DLD1 (cell line): ENCODE measurements around the gene OGG1.

ENCODE experiments used
- in situ Hi-C: cut with HindIII; loops from 2 replicates; pipeline ENCODE4 v1.10.0; 2017; ENCODE audit warnings: low sequenced_read_pairs

The OGG1 gene

GRCh38 chr3:9749645-9750555, at the start of gene OGG1:
Gene OGG1, plus strand, starts transcription at chr3:9749952. Its CDS starts 335 bp downstream, at chr3:9750287.
- in situ Hi-C loops, result no loop called here

DNA sequence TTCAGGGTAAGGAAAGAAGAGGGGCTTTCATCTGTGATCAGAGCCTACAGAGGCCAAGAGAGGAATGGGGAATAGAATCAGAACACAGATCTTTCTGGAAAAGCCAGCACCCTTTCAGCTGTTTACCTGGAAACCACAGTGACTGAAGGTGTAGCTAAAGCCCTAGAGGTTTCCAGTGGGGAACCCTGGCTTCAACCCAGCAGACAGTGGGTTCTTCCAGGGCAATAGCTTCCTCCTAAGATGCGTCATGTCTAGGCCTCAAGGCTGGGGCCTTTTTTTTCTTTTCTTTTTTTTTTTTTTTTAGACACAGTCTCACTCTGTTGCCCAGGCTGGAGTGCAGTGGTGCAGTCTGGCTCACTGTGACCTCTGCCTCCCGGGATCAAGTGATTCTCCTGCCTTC, 49.2 kb upstream of the OGG1 start:
- in situ Hi-C loops, result no loop called here

- in situ Hi-C loops, result no loop called here
Observed at GRCh38 chr3:9701006-9701405, 48.7 kb upstream of the OGG1 start.

DNA sequence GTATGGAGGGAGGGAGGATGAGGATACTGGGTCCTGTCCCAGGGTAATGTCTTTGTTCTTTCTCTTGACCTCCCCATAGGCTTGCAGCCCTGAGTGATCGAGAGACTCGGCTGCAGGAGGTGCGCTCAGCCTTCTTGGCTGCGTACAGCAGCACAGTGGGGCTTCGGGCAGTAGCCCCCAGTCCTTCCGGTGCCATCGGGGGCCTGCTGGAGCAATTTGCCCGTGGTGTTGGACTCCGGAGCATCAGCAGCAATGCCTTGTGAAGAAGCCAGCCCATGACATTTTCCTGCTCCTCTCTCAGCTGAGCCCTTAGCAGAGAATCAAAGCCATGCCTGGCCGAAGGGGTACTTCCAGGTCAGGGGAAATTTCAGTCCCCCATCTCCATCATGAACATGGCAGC, 48.0 kb upstream of the OGG1 start:
- in situ Hi-C loops, result no loop called here

DNA sequence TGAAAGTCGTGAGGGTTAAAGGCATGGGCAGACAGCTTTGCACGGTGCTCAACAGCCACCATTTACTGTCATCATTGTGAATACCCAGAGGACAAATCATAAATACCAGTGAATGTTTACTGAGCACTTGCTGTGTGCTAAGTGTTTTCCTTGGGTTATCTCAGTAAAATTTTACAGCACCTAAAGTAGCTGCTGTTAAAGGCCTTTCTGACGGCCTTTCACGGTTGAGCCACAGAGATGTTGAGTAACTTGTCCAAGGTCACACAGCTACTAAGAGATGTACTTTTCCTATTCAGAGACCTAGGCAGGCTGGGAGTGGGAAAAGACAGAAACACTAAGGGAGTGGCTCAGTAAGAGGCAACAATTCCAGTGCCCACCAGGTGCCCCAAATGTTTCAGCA, 46.5 kb upstream of the OGG1 start:
- in situ Hi-C loops, result no loop called here

DNA sequence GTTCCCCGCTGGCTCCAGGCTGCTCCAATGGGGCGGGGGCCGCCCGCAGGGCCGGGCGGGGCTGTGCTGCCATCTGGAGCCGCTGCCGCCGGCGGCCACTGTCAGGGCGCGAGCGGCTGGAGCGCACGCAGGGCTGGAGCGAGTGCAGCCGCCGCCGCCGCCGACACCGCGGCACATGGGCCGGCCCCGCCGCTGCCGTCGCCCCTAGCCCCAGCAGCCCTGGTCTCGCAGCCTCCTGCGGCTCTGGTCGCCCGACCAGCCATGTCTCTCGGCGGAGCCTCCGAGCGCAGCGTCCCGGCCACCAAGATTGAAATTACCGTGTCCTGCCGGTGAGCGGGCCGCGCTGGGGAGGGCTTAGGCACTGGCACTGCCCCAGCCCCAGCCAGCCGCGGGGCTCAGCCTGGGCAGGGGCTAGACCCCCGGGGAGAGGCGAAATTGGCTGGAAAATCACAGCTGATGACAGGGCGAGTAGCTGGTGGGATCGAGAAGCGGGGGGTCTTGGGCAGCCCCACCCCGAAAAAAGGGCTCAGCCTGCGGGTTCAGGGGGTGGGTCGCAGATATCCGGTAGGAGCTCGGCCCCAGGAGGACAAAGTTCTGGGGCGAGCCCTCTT, 45.9 kb upstream of the OGG1 start, which contains the start of gene CPNE9:
TSS of gene CPNE9 (plus strand) at position 98 of the 611 bp plus-strand sequence. CDS start at position 262, 164 bp downstream.
- in situ Hi-C loops, result no loop called here

DNA sequence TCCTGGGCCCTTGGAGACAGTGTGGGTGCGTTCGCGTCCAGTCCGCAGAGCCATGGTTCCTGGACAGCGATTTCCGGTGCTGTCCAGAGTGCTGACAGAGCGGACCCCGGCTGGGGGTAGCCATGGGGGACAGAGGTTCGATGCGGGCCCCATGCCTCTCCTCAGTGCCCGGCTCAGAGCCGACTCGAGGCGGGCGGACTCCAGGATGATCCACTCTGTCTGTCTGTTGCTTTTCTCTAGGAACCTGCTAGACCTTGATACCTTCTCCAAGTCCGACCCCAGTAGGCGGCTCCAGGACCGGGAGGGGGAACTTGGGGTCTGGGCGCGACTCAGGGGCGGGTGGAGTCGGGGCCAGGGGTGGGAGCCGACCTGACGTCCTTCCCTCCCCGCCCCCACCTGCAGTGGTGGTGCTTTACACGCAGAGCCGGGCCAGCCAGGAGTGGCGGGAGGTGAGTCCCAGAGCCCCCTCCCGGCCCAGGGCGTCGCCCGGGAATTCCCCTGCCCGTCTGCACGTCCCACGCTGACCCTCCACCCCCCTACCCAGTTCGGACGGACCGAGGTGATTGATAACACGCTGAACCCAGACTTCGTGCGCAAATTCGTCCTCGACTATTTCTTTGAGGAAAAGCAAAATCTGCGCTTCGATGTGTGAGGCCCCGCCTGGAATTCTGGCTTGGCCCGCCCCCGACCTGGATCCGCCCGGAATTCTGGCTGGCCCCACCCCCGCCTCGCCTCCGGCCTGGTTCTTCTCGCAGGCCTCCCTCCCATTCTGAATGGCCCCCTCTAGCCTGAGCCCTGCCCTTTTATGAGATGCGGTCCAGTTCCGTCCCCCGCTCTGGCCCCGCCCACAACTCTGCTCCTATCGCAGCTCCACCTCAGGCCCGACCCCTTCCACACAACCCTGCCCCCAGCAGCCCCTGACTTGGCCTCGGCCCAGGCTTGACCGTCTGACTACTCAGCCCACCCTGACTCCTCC, 45.1 kb upstream of the OGG1 start:
- in situ Hi-C loops, result no loop called here

DNA sequence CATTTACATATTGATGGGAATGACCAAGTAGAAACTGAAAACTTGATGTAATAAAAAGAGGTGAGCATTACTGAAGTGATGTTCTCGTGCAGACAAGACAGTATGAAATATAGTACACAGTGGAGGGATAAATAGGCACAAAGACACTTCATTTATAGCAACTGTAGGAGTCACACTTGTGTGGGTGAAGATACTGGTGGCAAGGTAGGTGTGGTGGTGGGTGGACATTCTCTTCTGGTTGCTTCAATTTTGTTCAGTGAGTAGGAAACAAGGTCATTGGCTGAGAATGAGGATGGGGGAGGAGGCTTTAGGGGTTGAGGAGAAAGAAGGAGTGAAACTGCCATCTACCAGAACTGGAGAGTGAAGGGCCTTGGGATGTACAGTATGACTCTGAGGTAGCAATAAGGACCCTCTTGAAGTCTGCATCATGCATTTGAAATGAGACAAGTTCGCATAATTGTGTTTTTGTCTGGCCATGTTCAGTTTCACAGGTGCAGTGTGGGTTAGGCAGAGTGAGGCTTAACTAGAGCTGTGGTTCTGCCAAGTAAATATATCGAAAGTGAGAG, 39.5 kb upstream of the OGG1 start:
- in situ Hi-C loops, result no loop called here

GRCh38 chr3:9712415-9712814, 37.3 kb upstream of the OGG1 start:
- in situ Hi-C loops, result no loop called here

GRCh38 chr3:9713142-9713541, 36.6 kb upstream of the OGG1 start:
- in situ Hi-C loops, result no loop called here

- in situ Hi-C loops, result no loop called here
Observed at GRCh38 chr3:9715136-9715535, 34.6 kb upstream of the OGG1 start.

GRCh38 chr3:9715764-9716437, 33.9 kb upstream of the OGG1 start:
- in situ Hi-C loops, result no loop called here

DNA sequence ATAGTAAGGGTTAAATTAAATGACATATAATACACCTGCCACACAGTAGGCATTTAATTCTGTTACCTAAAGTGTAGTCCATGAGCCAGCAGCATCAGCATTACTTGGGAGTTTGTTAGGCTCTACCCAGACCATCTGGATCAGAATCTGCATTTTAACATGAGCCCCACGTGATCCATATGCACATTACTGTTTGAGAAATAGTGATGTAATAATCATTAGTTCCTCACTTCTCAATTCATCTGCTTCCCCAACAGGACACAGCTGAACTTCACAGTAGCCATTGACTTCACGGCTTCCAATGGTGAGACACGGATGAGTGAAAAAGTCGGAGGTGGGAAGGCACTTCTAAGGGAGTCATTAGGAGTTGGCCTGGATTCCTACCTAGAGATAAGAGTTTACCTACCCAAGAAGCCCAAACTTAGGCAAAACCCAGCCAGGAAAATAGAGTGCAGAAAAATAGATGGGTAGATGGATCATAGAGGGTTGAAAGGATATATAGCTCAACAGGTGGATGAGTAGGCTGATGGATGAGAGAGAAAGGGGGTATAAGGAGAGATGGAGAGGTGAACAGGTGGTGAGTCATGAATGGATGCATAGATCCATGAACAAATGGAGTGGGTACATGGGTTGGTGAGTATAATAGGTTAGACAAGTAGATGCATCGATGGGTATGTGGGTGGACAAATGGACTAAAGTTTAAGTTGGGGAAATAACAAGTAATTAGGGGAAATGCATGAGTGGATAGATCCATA, 32.8 kb upstream of the OGG1 start:
- in situ Hi-C loops, result no loop called here

GRCh38 chr3:9717563-9717962, 32.2 kb upstream of the OGG1 start:
- in situ Hi-C loops, result no loop called here

DNA sequence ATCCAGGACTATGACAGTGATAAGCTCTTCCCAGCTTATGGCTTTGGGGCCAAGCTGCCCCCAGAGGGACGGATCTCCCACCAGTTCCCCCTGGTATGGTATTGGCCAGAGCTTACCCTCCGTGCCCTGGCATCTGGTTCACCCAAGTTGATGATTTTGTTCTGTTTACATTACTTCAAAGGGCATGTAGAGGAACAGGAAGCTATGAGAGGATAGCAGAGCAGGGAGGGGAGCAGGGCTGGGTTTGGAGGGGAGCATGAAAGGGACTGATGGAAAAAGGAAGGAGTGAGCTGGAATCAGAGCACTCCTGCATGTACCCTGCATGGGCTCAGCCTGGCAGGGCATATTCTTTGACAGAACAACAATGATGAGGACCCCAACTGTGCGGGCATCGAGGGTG, 31.6 kb upstream of the OGG1 start:
- in situ Hi-C loops, result no loop called here

DNA sequence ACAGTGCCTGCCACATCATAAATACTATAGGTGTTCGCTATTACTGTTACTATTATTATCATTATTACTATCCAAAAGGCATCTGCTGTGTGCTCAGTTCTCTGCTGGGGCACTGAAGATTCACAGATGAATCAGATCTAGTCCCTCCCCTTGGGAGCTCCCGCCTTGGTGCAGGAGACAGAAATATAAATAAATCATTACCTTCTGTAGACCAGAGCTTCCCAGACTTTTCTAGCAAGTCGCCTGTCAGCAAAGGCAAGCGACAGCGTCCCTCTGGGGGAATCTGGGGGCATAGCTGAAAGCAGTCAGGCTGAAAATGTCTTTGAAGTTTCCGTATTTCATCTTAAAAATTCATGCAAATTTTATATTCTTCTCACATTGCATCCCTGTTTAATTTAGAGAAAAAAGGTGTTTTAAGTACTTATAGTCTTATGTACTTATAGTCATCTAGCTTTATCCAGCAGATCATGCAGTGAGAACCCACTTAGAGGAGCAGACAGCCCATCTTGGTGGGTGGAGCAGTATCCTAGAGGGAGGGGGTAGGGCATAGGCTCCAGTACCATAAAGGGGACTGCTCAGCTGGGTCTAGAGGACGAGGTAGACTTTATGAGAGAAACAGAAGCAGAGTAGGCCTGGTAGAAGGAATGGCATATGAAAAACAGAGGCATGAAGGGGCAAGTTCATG, 28.6 kb upstream of the OGG1 start:
- in situ Hi-C loops, result no loop called here

GRCh38 chr3:9721700-9722060, 28.1 kb upstream of the OGG1 start:
- in situ Hi-C loops, result no loop called here

- in situ Hi-C loops, result no loop called here
Observed at GRCh38 chr3:9725775-9726515, 23.8 kb upstream of the OGG1 start.
